Panc1 (cell line): ENCODE results near the gene CHST14. TPM values are rescaled to one million over a fixed set of nuclear protein-coding genes. Genes with fewer than 3 reads are reported as not detected.

Experiments used
- ATAC-seq: fragments of 200-7000 bp; cut with Tn5 transposase; 2 replicates; pipeline ENCODE4 v1.9.1; 2020; ENCODE audit warnings: mild to moderate bottlenecking, moderate library complexity
- BruUV-seq: library from RNA; stranded (reverse); fragments of 400-500 nt; replicated peaks from 2 replicates; lab custom pipeline; 2021; lab: Mats Ljungman, UMichigan
- CTCF ChIA-PET: fragments of 300-600 bp; sonication (Branson Sonifier 250); formaldehyde crosslinking; loops from one replicate; lab custom pipeline; 2022; ENCODE audit warnings: antibody characterized with exemption; lab: Charles Lee
- POLR2A ChIA-PET: fragments of 300-600 bp; sonication (Branson Sonifier 250); formaldehyde crosslinking; loops from one replicate; lab custom pipeline; 2022; ENCODE audit warnings: antibody characterized with exemption; lab: Charles Lee
- DNase-seq: peaks from one replicate; pipeline ENCODE4 v3.0.0-alpha.2; 2010; ENCODE audit warnings: low read depth, low spot score
- H3K27ac ChIP-seq: 2 replicates; pipeline ENCODE4 v1.5.1; 2011; ENCODE audit warnings: mild to moderate bottlenecking, low read length, inconsistent platforms
- H3K27me3 ChIP-seq: fragments of 200-500 bp; sonication (Bioruptor generic); 2 replicates; pipeline ENCODE4 v1.6.0; 2014; ENCODE audit warnings: low read length, inconsistent platforms; ENCODE audit not compliant: control insufficient read depth, insufficient read depth
- H3K36me3 ChIP-seq: fragments of 200-500 bp; sonication (Bioruptor generic); 2 replicates; pipeline ENCODE4 v1.5.1; 2014; ENCODE audit warnings: inconsistent platforms, mild to moderate bottlenecking, low read length, moderate library complexity; ENCODE audit not compliant: control insufficient read depth, insufficient read depth
- H3K4me1 ChIP-seq: 2 replicates; pipeline ENCODE4 v1.5.1; 2011; ENCODE audit warnings: inconsistent platforms, mild to moderate bottlenecking, low read length, moderate library complexity; ENCODE audit not compliant: control insufficient read depth, insufficient read depth
- H3K4me3 ChIP-seq, 2 experiments: 2 replicates each; pipeline ENCODE4 v1.5.1; 2011 to 2012; ENCODE audit warnings: low read depth in 2 of 2, low read length in 2 of 2, mild to moderate bottlenecking in 2 of 2, inconsistent platforms in 1 of 2, moderate library complexity in 1 of 2
- H3K9me3 ChIP-seq: fragments of 200-500 bp; sonication (Bioruptor generic); 2 replicates; pipeline ENCODE4 v1.5.1; 2014; ENCODE audit warnings: low read depth, mild to moderate bottlenecking, inconsistent platforms, low read length, moderate library complexity; ENCODE audit not compliant: control insufficient read depth, insufficient read depth
- CTCF ChIP-seq: fragments of 450-650 bp; IDR thresholded peaks from 2 replicates; pipeline ENCODE4 v1.5.1; 2017; ENCODE audit warnings: mild to moderate bottlenecking
- POLR2AphosphoS5 ChIP-seq: IDR thresholded peaks from 2 replicates; pipeline ENCODE4 v1.6.1; 2012; ENCODE audit warnings: mild to moderate bottlenecking, low read depth, low read length, moderate library complexity
- REST ChIP-seq, 2 experiments: IDR thresholded peaks; 2 replicates each; pipeline ENCODE4 v1.6.1; 2011 to 2012; ENCODE audit warnings: low read depth in 2 of 2, control low read depth in 1 of 2, low read length in 1 of 2, mild to moderate bottlenecking in 1 of 2, moderate library complexity in 1 of 2; ENCODE audit not compliant: insufficient read depth in 1 of 2
- SIN3A ChIP-seq: IDR thresholded peaks from 2 replicates; pipeline ENCODE4 v1.6.1; 2012; ENCODE audit warnings: low read depth, mild to moderate bottlenecking, low read length, moderate library complexity, borderline replicate concordance; ENCODE audit not compliant: insufficient read depth
- TCF7L2 ChIP-seq: IDR thresholded peaks from 2 replicates; pipeline ENCODE4 v1.6.1; 2011; ENCODE audit warnings: mild to moderate bottlenecking, low read depth, low read length, inconsistent platforms
- in situ Hi-C: cut with HindIII; loops from 2 replicates; pipeline ENCODE4 v1.10.0; 2016; ENCODE audit warnings: low sequenced_read_pairs, low pct_unique_long_range_greater_than_20kb
- intact Hi-C: fragments of 100-400 bp; cut with micrococcal nuclease; formaldehyde crosslinking; loops from one replicate; pipeline ENCODE4 v1.10.0; 2022; ENCODE audit not compliant: unreplicated experiment
- total RNA-seq: library from RNA; stranded (reverse); gene quantifications from one replicate; pipeline ENCODE4 v1.2.1, GENCODE V29; 2021; ENCODE audit not compliant: unreplicated experiment

The CHST14 gene
- total RNA-seq, 1 experiment from 2014 or later = 42.4 TPM

GRCh38 chr15:40436116-40436891, 34.5 kb upstream of the CHST14 start:
- intact Hi-C loops (no loop called here), in situ Hi-C loops (no loop called here)
- no TSS peak for BruUV-seq
- peak overlapping the region; percentile 38 to 60 for H3K4me3 ChIP-seq
- DNase-seq (no peak), ATAC-seq (no peak)
- POLR2A ChIA-PET = interaction anchor here (0.6 kb wide), 1 partner anchor 39 kb away, joined by 6 read pairs; no protein-coding TSS in a partner anchor
- peak overlapping the region; percentile 74 for H3K27ac ChIP-seq
- no peak for TF ChIP-seq SIN3A
- no peak for TF ChIP-seq REST (IDR thresholded peaks at IDR 0.05; ENCODE audit: insufficient read depth in 1 of 2, low read depth in 2 of 2, low read length in 1 of 2)
- TF ChIP-seq POLR2AphosphoS5 = no peak
- TF ChIP-seq CTCF = no peak
- no peak for TF ChIP-seq TCF7L2
- peaks cover 38% of the 10 kb centered on the region for H3K4me1 ChIP-seq
- H3K9me3 ChIP-seq = no peaks in the 10 kb centered on the region
- no peaks in the 10 kb centered on the region; the same call in 1 of the 2 replicates for H3K36me3 ChIP-seq
- no peaks in the 10 kb centered on the region for H3K27me3 ChIP-seq
- CTCF ChIA-PET = interaction anchor here (0.8 kb wide), 1 partner anchor 125 kb away, joined by 3 read pairs; no protein-coding TSS in a partner anchor

DNA sequence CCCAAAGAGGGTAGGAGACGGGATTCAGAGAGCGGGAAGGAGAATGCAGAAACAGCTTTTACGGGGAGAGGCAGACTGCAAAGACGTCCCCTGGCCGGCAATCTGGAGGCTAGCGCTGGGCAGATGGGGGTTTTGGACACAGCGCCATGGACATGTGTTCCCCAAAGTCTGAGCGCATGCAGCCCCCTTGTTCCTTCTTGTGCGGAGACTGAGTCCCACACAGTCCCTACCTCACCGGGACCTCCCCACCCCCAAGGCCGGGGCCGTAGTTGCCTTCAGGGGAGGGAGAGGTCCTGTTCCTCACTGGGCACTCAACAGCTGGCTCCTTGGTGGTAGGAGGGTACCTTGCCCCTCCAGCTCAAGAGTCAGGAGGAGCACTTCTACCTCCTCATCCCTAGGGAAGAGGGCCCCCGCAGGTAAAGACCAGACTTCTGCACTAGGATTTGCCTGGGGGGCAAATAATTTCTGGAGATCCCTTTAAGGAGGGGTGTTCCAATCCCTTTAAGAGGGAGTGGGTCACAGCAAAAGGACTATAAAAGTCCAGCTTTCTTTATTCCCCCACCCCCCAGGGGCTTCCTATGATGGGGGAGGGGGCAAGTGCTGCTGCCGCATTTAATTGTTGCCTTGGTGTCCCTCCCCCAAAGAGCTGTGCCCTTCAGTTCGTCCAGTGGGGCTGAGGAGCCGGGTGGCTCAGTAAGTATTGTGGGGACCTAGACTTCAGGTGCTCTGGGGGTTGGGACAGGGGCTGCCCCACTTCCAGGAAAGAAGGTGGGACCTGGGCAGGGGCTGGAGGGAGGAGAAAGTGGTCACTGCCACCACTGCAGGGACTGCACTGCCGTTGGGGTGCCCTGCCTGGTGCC, 33.7 kb upstream of the CHST14 start:
- POLR2A ChIA-PET = no interaction called here
- Histone ChIP-seq H3K9me3 (no peaks in the 10 kb centered on the region), H3K4me1 (peaks cover 38% of the 10 kb centered on the region), H3K27ac (peak overlapping the region; percentile 74), H3K4me3 (peak overlapping the region; percentile 38 to 60), H3K27me3 (no peaks in the 10 kb centered on the region), H3K36me3 (no peaks in the 10 kb centered on the region; the same call in 1 of the 2 replicates)
- BruUV-seq = no TSS peak
- ATAC-seq (no peak), DNase-seq (no peak)
- intact Hi-C loops = no loop called here
- in situ Hi-C loops = no loop called here
- TF ChIP-seq CTCF = no peak
- no peak for TF ChIP-seq POLR2AphosphoS5
- no peak for TF ChIP-seq REST (IDR thresholded peaks at IDR 0.05; ENCODE audit: insufficient read depth in 1 of 2, low read depth in 2 of 2, low read length in 1 of 2)
- TF ChIP-seq SIN3A = no peak
- TF ChIP-seq TCF7L2 = no peak
- CTCF ChIA-PET = interaction anchor here (0.8 kb wide), 1 partner anchor 126 kb away, joined by 3 read pairs; no protein-coding TSS in a partner anchor
